SW 1271 (cell line): ENCODE measurements around the gene FOXO6.

Source experiments
- DNase-seq, 2 experiments: peaks; one replicate each; lab custom pipeline; 2025; lab: John Stamatoyannopoulos, UW

The FOXO6 gene

DNA sequence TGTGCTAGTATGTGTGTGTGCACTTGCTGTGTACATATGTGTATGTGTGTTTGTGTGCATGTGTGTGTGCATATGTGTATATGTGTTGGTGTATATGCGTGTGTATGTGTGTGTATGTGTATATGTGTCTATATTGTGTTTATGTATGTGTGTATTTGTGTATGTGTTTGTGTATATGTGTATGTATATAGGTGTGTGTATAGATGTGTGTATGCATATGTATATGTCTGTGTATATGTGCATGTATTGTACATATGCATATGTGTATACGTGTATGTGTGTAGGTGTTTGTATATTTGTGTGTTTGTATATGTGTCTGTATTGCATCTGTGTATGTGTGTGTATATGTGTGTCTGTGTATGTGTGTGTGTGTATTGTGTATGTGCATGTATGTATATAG is 64.1 kb downstream of the FOXO6 start:
- DNase-seq = no peak

DNA sequence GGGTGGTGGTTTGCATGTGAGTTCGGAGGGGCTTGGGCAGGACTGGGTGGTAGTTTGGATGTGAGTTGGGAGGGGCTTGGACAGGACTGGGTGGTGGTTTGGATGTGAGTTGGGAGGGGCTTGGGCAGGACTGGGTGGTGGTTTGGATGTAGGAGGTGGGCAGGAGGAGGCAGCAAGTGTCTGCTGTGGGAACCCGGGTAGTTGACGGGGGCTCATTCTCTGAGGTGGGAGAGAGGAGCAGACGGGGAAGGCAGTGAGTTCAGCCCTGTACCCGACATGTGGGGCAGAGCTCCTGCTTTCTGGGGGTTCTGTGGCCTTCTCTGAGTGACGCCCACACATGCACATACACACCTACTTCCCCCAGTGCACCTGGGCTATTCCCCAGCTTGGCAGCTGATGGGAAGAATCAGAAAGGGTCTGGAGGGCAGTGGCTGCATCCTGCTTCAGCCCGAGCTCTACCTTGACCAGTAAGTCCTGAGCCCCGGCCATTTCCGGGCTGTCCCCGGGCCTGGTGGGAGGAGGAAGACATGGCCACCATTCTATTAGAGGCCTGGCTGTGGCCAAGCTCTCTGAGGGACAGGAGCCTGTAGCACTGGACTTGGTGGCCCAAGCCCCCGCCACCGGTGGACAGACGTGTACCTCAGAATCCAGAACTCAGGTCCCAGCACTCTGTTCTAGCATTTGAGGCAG is 65.1 kb downstream of the FOXO6 start:
- DNase-seq = no peak

DNA sequence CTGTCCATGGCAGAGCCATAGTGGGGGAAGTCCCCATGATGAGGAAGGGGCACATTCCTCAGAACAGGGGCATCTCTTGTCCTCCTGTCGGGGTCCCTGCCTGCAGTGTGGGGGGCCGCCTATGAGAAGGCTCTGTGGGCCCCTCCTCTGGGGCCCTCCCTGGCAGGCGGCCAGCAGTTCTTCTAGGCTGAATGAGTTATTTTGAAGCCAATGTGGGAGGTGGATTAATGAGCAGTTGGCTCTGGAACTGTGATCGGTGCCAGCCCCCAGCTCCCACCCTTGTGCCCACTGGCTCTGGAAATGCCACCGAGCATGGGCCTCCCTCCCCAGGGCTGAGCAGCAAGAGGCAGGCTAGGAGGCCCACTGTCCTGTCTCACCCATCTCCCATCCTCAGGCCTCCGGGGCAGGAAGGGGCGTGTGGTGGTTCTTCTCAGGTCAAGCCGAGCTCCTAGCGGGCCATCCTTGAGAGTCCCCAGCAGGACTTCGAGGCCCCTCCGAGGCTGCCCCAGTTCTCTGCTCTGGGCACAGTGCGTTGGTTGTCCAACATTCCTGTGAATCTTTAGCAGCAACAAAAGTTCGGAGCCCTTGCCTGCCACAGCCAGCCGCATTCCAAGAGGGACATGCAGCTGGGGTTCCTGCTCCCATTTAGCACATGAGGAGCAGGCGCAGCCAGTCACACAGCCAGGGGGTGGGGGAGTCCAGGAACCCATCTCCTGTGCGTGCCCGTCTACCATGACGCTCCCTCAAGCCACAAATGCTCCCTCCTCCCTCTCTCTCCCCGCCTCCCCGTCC is 66.1 kb downstream of the FOXO6 start:
- no peak for DNase-seq

DNA sequence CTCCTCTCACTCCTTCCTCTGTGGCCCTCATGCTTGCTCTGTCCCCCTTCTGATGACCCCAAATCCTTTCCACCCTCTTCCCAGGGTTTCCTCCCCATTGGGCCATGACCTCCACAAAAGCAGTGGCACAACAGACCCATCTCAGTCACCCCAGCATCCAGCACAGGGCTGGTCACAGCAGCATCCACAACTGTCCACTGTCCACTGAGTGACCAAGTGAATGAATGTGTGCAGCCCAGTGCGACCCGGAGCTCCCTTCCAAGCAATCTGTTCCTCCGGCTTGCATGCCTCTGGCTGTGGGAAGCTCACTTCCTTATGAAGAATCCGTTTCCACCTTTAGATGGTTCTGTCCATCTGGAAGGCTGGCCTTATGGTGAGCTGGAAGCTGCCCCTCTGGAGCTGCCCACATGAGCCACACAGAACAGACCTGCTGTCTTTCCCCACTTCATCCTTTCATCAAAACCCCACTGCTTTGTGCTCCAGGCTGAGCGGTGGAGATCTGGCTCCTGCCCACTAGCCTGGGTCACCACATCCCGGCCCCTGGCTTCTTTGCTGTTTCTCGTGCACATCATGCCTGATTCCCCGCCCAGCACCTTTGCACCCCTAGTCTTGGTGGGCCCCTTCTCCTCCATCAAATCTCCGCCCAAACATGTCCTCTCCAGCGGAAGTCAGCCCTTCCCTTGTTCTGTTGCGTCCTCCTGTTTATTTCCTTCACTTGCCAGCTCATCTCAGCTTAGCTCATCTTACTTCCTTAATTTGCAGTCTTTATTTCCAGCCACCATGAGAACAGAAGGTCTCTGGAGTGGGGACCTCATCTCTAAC is 66.9 kb downstream of the FOXO6 start:
- DNase-seq = no peak

DNA sequence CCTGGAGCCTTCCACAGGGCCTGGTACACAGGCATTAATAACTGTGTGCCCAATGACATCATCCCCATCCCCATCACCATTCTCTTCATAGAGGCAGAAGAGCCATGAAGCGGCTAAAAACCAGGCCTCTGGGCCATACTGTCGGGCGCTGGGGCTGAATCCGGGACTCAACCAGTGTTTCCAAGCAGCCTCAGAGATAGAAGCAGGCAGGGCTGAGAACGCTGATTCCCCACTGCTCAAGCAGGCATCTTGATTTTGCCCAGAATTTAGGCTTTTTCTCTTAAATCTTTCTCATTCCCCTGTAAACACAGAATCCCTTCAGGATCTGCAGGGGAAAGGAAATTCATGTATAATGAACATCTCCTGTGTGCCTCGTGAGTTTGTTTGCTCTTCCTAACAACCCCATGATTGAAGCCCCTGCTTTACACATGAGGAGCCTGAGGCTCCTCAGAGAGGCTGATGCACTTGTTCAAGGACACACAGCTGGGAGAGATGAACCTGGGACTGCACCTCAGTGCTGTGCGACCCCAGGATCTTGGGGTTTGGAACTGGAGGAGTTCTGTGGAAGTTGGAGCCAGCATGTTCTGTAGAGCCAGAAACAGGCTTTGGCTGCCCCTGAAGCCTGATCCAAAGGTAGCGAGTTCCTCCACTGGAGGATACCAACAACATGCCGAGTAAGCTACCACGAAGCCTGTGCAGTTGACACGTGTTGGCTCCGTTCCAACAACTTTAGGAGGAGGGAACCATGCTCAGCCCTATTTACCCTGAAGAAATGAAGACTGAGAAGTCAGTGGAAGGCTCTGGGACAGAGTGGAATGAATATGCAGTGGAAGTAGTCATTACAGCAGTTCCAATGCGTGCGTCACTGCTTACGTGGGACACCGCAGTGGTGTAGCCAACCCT is 67.8 kb downstream of the FOXO6 start:
- DNase-seq = no peak

DNA sequence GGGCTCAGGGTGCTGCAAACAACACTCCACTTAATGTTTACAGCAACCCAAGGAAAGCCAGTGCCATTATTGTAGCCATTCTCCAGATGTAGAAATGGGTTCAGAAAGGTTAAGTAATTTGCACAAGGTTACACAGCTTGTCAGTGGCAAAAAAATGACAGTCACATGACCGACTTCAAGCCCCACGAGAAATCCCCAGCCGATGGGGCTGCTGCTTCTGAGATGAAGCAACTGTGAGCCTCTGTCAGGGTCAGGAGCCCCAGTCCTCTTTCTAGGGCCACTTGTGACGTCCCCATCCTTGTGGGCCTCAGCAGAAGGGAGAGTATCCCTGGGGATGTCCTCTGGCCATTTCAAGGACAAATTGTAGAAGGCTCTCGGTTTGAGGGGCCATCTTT is 68.4 kb downstream of the FOXO6 start:
- DNase-seq = no peak

DNA sequence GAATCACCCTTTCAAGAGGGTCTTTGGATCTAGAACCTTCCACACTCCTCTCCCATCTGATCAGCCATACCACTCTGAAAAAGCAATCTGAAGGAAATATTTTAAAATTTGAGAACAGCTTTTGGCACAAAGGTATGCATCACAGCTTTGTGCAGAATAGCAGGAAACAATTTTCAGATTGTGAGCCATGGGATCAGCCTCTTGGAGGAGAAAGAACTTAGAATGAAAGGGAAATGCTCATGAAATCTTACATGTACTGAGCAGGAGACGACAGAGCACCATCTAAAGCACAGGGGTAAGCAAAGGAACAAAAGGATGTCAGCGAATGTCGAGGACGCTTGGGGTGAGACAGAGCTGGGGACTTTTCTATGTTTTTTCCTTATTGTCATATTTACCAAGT is 68.8 kb downstream of the FOXO6 start:
- DNase-seq = no peak

DNA sequence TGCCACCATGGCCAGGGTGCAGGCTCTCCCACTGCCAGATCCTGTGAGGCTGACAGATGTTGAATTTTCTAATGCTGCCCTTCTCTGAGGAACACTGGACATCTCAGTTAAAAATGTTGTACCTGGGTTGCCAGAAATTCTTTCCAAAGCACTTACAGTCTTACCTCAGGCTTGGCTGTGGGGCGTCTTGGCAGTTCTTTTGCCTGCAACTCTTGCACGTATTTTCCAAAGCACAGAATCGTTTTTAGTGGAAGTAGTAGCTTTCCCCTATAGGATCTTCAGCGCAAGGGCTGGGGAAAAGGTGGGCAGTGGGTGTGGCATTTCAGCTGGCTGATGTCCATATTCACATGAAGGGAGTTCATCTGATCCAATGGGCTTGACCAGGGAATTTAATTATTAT is 69.3 kb downstream of the FOXO6 start:
- no peak for DNase-seq

DNA sequence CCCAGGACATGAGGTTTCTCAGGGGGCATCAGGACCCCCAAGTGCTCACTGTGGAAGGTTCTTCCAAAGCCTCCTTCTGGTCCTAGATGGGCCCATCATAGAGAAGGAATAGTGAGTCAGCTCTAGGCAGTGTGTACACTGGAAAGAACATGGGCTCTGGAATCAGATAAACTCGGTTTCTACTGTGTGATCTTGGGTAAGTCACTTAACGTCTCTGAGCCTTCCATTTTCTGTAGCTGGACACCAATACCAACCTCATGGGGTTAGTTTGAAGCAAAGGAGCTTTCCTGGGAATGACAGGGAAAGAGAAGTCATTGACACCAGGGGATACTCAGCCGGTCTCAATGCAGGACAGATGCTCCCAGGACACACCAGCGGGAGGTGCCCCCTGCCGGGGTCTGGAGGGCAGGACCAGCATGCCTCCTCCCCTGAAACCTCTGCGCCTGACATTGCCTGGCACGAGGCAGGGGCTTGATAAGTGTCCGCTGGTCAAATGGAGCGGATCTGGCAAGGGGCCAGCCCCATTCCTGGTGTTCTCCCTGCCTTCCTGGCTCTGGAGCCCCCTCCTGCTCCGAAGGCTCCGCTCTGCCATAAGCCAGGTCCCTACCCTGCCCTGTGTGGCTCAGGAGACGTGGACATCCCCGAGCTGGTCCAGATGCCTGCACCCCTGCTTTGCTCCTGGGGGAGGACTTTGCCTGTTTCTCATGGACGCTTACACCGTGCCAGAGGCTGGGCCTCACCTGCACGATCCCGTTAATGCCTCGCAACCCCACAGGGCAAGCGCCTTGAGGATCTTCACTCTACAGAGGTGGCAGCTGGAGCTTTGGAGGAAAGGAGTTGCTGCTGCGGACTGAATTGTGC is 70.5 kb downstream of the FOXO6 start:
- DNase-seq = no peak
